Trophoblast cell (in vitro differentiated cells and primary cell): ENCODE data around the gene C19orf38.

Experiments used
- DNase-seq, 2 donors: peaks; one replicate each; pipeline ENCODE4 v3.0.0-alpha.2; 2016
- H2AFZ ChIP-seq: 2 replicates; pipeline ENCODE4 v1.6.1; 2013; ENCODE audit warnings: low read length, moderate library complexity, mild to moderate bottlenecking; ENCODE audit not compliant: insufficient read depth, poor library complexity
- H2AK5ac ChIP-seq: 2 replicates; pipeline ENCODE4 v1.6.1; 2013; ENCODE audit warnings: mild to moderate bottlenecking, low read length
- H2BK120ac ChIP-seq: 2 replicates; pipeline ENCODE4 v1.6.1; 2013; ENCODE audit warnings: low read length, mild to moderate bottlenecking, moderate library complexity; ENCODE audit not compliant: insufficient read depth, poor library complexity
- H2BK12ac ChIP-seq: 2 replicates; pipeline ENCODE4 v1.6.1; 2013; ENCODE audit warnings: mild to moderate bottlenecking, low read length, moderate library complexity
- H2BK5ac ChIP-seq: 2 replicates; pipeline ENCODE4 v1.6.1; 2013; ENCODE audit warnings: low read length, low read depth, moderate library complexity, mild to moderate bottlenecking; ENCODE audit not compliant: poor library complexity
- H3K14ac ChIP-seq: 2 replicates; pipeline ENCODE4 v1.6.1; 2013; ENCODE audit warnings: mild to moderate bottlenecking, low read length
- H3K18ac ChIP-seq: 2 replicates; pipeline ENCODE4 v1.6.1; 2013; ENCODE audit warnings: mild to moderate bottlenecking, low read length
- H3K23ac ChIP-seq: 2 replicates; pipeline ENCODE4 v1.6.1; 2013; ENCODE audit warnings: low read length
- H3K27ac ChIP-seq: 2 replicates; pipeline ENCODE4 v1.5.1; 2013; ENCODE audit warnings: low read depth, mild to moderate bottlenecking, inconsistent platforms, low read length, moderate library complexity
- H3K27me3 ChIP-seq: 2 replicates; pipeline ENCODE4 v1.6.1; 2013; ENCODE audit warnings: inconsistent platforms, mild to moderate bottlenecking, low read length, moderate library complexity; ENCODE audit not compliant: insufficient read depth
- H3K36me3 ChIP-seq, 2 experiments: 1 replicate in 1 of 2; 2 replicates in 1 of 2; pipeline ENCODE4 v1.6.1; 2013; ENCODE audit warnings: low read length in 2 of 2, mild to moderate bottlenecking in 2 of 2, moderate library complexity in 1 of 2; ENCODE audit not compliant: insufficient read depth in 2 of 2, control insufficient read depth in 1 of 2
- H3K4ac ChIP-seq: 2 replicates; pipeline ENCODE4 v1.6.1; 2013; ENCODE audit warnings: low read depth, mild to moderate bottlenecking, low read length, moderate library complexity
- H3K4me1 ChIP-seq, 2 experiments: 1 replicate in 1 of 2; 2 replicates in 1 of 2; pipeline ENCODE4 v1.6.1; 2013; ENCODE audit warnings: low read length in 2 of 2, mild to moderate bottlenecking in 2 of 2, moderate library complexity in 1 of 2; ENCODE audit not compliant: insufficient read depth in 2 of 2, control insufficient read depth in 1 of 2
- H3K4me2 ChIP-seq: 2 replicates; pipeline ENCODE4 v1.6.1; 2013; ENCODE audit warnings: inconsistent platforms, mild to moderate bottlenecking, low read length, moderate library complexity
- H3K4me3 ChIP-seq: 2 replicates; pipeline ENCODE4 v1.5.1; 2013; ENCODE audit warnings: mild to moderate bottlenecking, low read depth, low read length, inconsistent platforms
- H3K79me1 ChIP-seq: one replicate; pipeline ENCODE4 v1.6.1; 2013; ENCODE audit warnings: low read length
- H3K79me2 ChIP-seq: 2 replicates; pipeline ENCODE4 v1.6.1; 2013; ENCODE audit warnings: low read length, mild to moderate bottlenecking; ENCODE audit not compliant: control insufficient read depth, insufficient read depth, poor library complexity
- H3K9ac ChIP-seq: 2 replicates; pipeline ENCODE4 v1.6.1; 2013; ENCODE audit warnings: mild to moderate bottlenecking, low read length
- H3K9me3 ChIP-seq: 2 replicates; pipeline ENCODE4 v1.6.1; 2013; ENCODE audit warnings: low read depth, mild to moderate bottlenecking, control low read depth, inconsistent platforms, low read length; ENCODE audit not compliant: insufficient read depth
- H4K12ac ChIP-seq: 2 replicates; pipeline ENCODE4 v1.6.1; 2013; ENCODE audit warnings: low read depth, mild to moderate bottlenecking, low read length, moderate library complexity
- H4K8ac ChIP-seq: 2 replicates; pipeline ENCODE4 v1.6.1; 2013; ENCODE audit warnings: low read depth, mild to moderate bottlenecking, low read length, moderate library complexity
- H4K91ac ChIP-seq: one replicate; pipeline ENCODE4 v1.6.1; 2013; ENCODE audit warnings: low read depth, mild to moderate bottlenecking, low read length, moderate library complexity
- WGBS: extraction: QIAGEN DNeasy Blood & Tissue Kit; methylation state at CpG from one replicate; pipeline ENCODE4 v1.1.7; 2013; ENCODE audit warnings: missing lambda C conversion rate; ENCODE audit not compliant: insufficient read length, insufficient coverage; ENCODE audit errors: extremely low coverage; 5-methylcytosine and 5-hydroxymethylcytosine counted together

The C19orf38 gene

GRCh38 chr19:10826846-10827245 lies 21.4 kb upstream of the C19orf38 start:
- DNase-seq = no peak
- WGBS = no CpG with 5 or more reads among the region's 6 CpGs
- H3K27me3 ChIP-seq = no peaks in the 10 kb centered on the region

GRCh38 chr19:10828981-10829821 lies 19.0 kb upstream of the C19orf38 start:
- H4K8ac ChIP-seq = no peak overlapping the region
- no peak overlapping the region for H3K14ac ChIP-seq
- no peak overlapping the region for H2BK120ac ChIP-seq
- no peak overlapping the region for H2AK5ac ChIP-seq
- H2BK12ac ChIP-seq = no peak overlapping the region
- no peak overlapping the region for H4K91ac ChIP-seq
- DNase-seq = no peak
- H3K18ac ChIP-seq = no peak overlapping the region
- no peaks in the 10 kb centered on the region for H3K27me3 ChIP-seq
- no peak overlapping the region for H3K4me3 ChIP-seq
- no peaks in the 10 kb centered on the region for H3K79me1 ChIP-seq
- no peak overlapping the region for H3K4me2 ChIP-seq
- WGBS = no CpG with 5 or more reads among the region's 26 CpGs
- no peaks in the 10 kb centered on the region for H3K4me1 ChIP-seq
- no peak overlapping the region for H2BK5ac ChIP-seq
- no peak overlapping the region for H2AFZ ChIP-seq
- H3K36me3 ChIP-seq = peaks cover 77 to 78% of the 10 kb centered on the region in 2 experiments
- H4K12ac ChIP-seq = no peak overlapping the region
- H3K79me2 ChIP-seq = no peaks in the 10 kb centered on the region
- no peak overlapping the region for H3K9ac ChIP-seq
- H3K4ac ChIP-seq = no peak overlapping the region
- H3K23ac ChIP-seq = no peak overlapping the region
- no peak overlapping the region for H3K27ac ChIP-seq
- H3K9me3 ChIP-seq = peaks cover 3% of the 10 kb centered on the region

More at GRCh38 chr19:10826846-10827245, 21.4 kb upstream of the C19orf38 start:
- H2BK12ac ChIP-seq = no peak overlapping the region
- no peak overlapping the region for H3K23ac ChIP-seq
- peaks cover 71 to 72% of the 10 kb centered on the region in 2 experiments for H3K36me3 ChIP-seq
- H4K12ac ChIP-seq = no peak overlapping the region
- H2BK120ac ChIP-seq = no peak overlapping the region
- no peak overlapping the region for H4K91ac ChIP-seq
- peaks cover under 1% of the 10 kb centered on the region for H3K9me3 ChIP-seq
- no peaks in the 10 kb centered on the region for H3K79me2 ChIP-seq
- H3K14ac ChIP-seq = no peak overlapping the region
- no peak overlapping the region for H3K9ac ChIP-seq
- no peak overlapping the region for H2BK5ac ChIP-seq
- H3K18ac ChIP-seq = no peak overlapping the region
- H3K4me1 ChIP-seq = no peaks in the 10 kb centered on the region
- no peaks in the 10 kb centered on the region for H3K79me1 ChIP-seq
- H3K4me3 ChIP-seq = no peak overlapping the region
- no peak overlapping the region for H2AFZ ChIP-seq
- no peak overlapping the region for H4K8ac ChIP-seq
- H3K4me2 ChIP-seq = no peak overlapping the region
- no peak overlapping the region for H2AK5ac ChIP-seq
- no peak overlapping the region for H3K4ac ChIP-seq
- no peak overlapping the region for H3K27ac ChIP-seq

- Histone ChIP-seq H3K23ac (no peak overlapping the region), H3K9me3 (peaks cover 3% of the 10 kb centered on the region), H3K4me1 (no peaks in the 10 kb centered on the region), H3K27me3 (no peaks in the 10 kb centered on the region), H3K4me2 (no peak overlapping the region), H3K4ac (no peak overlapping the region), H3K14ac (no peak overlapping the region), H4K91ac (no peak overlapping the region), H2AFZ (no peak overlapping the region), H4K8ac (no peak overlapping the region), H2AK5ac (no peak overlapping the region), H3K18ac (no peak overlapping the region), H3K9ac (no peak overlapping the region), H3K79me1 (no peaks in the 10 kb centered on the region), H3K4me3 (no peak overlapping the region), H3K79me2 (no peaks in the 10 kb centered on the region), H2BK120ac (no peak overlapping the region), H3K27ac (no peak overlapping the region), H2BK12ac (no peak overlapping the region), H4K12ac (no peak overlapping the region), H2BK5ac (no peak overlapping the region), H3K36me3 (peaks cover 70 to 76% of the 10 kb centered on the region in 2 experiments)
- DNase-seq = no peak
- no CpG with 5 or more reads among the region's 16 CpGs for WGBS
Measured at GRCh38 chr19:10829967-10830366, 18.2 kb upstream of the C19orf38 start.

- Histone ChIP-seq H3K4me2 (no peak overlapping the region), H2AFZ (no peak overlapping the region), H3K9me3 (peaks cover 5% of the 10 kb centered on the region), H3K79me2 (no peaks in the 10 kb centered on the region), H3K27ac (no peak overlapping the region), H3K9ac (no peak overlapping the region), H3K4me1 (peaks cover 3 to 4% of the 10 kb centered on the region in 2 experiments), H3K23ac (no peak overlapping the region), H2AK5ac (no peak overlapping the region), H2BK120ac (no peak overlapping the region), H3K36me3 (peaks cover 71 to 75% of the 10 kb centered on the region in 2 experiments), H4K8ac (no peak overlapping the region), H3K4ac (no peak overlapping the region), H3K79me1 (no peaks in the 10 kb centered on the region), H4K12ac (no peak overlapping the region), H3K4me3 (no peak overlapping the region), H2BK12ac (no peak overlapping the region), H4K91ac (no peak overlapping the region), H3K18ac (no peak overlapping the region), H2BK5ac (no peak overlapping the region), H3K27me3 (no peaks in the 10 kb centered on the region), H3K14ac (no peak overlapping the region)
- DNase-seq = no peak
- WGBS = no CpG with 5 or more reads among the region's 7 CpGs
Measured at GRCh38 chr19:10830370-10830769, 17.8 kb upstream of the C19orf38 start.
